Lower leg skin (tissue), 3 donors: Measurements from ENCODE around the gene GFPT1.

Experiments used
- POLR2A ChIP-seq, 2 donors: fragments of 450-650 bp; IDR thresholded peaks; one replicate each; pipeline ENCODE4 v1.6.1; 2016 to 2017; ENCODE audit warnings: antibody characterized with exemption in 2 of 2, mild to moderate bottlenecking in 1 of 2, moderate library complexity in 1 of 2
- TF ChIP-seq, protein P1 (sequence below), 3 donors: fragments of 450-650 bp; IDR thresholded peaks; one replicate each; pipeline ENCODE4 v1.5.1; 2016; ENCODE audit warnings: antibody characterized with exemption in 3 of 3, mild to moderate bottlenecking in 3 of 3, moderate library complexity in 2 of 3

DNA sequence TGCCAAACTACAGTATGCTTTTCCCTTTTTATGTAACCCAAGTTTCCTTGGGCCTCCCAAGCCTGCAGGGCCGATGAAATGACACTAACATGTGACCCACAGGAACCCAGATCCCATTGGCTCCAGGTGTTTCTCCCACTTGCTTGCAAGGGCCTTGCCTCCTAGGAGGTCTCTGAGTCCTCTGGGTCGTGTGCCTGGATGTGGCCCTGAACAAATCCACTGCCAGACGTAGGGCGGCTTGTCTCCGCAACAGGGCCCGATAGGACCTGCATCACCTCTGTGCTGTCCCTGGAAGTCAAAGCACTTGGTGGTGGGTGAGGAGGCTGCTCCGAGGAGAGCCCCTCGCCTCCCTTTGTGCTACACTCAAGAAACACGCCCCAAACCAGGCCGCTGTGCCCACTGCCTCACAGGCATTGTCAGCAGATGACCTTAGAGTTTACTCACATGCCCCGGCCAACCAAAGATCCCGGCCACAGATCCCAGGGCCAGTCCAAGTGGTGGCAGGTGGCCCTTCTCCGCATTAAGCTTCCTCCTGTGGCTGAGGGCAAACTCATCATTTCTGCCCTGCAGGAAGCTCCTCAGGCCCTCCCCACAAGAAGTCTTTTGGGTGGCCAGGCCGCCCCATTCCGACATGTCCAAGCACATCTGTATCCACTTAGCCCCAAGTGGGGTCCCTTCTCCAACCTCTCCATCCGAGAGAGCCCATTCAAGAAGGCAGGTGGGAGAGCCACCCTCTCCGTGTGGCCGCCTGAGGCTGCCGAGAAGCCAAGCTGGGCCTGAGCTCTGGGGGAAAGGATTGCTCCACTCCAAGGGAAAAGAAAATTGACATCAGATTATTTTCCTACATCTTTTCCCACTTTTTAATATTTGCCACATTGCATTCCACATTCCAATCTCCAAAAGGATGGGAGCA, 76.7 kb downstream of the GFPT1 start:
- no peak for TF ChIP-seq POLR2A (IDR thresholded peaks at IDR 0.05)
- TF ChIP-seq, protein P1, sequence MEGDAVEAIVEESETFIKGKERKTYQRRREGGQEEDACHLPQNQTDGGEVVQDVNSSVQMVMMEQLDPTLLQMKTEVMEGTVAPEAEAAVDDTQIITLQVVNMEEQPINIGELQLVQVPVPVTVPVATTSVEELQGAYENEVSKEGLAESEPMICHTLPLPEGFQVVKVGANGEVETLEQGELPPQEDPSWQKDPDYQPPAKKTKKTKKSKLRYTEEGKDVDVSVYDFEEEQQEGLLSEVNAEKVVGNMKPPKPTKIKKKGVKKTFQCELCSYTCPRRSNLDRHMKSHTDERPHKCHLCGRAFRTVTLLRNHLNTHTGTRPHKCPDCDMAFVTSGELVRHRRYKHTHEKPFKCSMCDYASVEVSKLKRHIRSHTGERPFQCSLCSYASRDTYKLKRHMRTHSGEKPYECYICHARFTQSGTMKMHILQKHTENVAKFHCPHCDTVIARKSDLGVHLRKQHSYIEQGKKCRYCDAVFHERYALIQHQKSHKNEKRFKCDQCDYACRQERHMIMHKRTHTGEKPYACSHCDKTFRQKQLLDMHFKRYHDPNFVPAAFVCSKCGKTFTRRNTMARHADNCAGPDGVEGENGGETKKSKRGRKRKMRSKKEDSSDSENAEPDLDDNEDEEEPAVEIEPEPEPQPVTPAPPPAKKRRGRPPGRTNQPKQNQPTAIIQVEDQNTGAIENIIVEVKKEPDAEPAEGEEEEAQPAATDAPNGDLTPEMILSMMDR (IDR thresholded peaks at IDR 0.05) = no peak
